Epithelial cell of proximal tubule (primary cell): ENCODE data around the gene ZNF408. TPM values are rescaled to one million over a fixed set of nuclear protein-coding genes. Genes with fewer than 3 reads are reported as not detected.

Experiments
- DNase-seq: peaks from one replicate; pipeline ENCODE4 v3.0.0-alpha.2; 2011; ENCODE audit warnings: low read depth
- H3K4me3 ChIP-seq: 2 replicates; pipeline ENCODE4 v1.5.1; 2011; ENCODE audit warnings: low read depth, mild to moderate bottlenecking, low read length
- total RNA-seq: library from RNA; depleted of rRNA; stranded (reverse); fragments of >200 nt; gene quantifications from 2 replicates; pipeline ENCODE4 v1.2.3, GENCODE V29; 2015
- TF ChIP-seq, protein P1 (sequence below): conservative IDR thresholded peaks from 2 replicates; pipeline ENCODE4 v1.5.1; 2012; ENCODE audit warnings: low read depth, mild to moderate bottlenecking, low read length

Gene ZNF408
- total RNA-seq, 1 donor from 2014 or later: 12.5 TPM

DNA sequence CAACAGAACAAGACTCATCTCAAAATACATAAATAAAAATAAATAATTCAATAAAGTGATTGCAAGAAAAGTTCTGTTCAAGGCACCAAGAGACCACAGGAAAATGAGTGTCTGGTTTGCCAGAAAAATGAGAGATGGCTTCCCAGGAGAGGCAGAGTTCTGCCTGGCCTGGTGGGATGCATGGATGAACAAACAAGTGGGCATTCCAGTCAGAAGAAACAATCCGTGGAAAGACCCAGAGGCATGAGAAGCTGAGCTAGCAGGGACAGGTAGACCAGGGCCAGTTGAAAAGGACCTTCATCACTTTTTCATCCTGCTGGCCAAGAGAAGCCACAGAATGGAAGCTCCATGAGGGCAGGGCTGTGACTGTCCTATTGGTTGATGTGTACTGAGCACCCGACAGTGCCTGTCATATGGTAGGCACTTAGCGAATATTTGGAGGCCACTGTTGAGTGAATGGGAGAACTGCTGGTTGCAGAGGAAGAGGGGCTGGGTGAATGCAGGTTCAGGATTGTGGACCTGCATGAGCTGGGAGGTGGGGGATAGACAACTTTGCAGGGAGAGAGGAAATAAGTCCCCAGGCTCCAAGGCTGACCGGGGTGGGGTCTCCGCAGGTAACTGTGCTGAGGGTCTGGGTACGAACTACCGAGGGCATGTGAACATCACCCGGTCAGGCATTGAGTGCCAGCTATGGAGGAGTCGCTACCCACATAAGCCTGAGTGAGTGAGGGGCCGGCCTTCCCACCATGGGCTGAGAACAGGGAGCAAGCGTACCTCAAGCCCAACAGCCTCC, 21.9 kb downstream of the ZNF408 start:
- DNase-seq: no peak
- H3K4me3 ChIP-seq: no peak overlapping the region
- TF ChIP-seq, protein P1, sequence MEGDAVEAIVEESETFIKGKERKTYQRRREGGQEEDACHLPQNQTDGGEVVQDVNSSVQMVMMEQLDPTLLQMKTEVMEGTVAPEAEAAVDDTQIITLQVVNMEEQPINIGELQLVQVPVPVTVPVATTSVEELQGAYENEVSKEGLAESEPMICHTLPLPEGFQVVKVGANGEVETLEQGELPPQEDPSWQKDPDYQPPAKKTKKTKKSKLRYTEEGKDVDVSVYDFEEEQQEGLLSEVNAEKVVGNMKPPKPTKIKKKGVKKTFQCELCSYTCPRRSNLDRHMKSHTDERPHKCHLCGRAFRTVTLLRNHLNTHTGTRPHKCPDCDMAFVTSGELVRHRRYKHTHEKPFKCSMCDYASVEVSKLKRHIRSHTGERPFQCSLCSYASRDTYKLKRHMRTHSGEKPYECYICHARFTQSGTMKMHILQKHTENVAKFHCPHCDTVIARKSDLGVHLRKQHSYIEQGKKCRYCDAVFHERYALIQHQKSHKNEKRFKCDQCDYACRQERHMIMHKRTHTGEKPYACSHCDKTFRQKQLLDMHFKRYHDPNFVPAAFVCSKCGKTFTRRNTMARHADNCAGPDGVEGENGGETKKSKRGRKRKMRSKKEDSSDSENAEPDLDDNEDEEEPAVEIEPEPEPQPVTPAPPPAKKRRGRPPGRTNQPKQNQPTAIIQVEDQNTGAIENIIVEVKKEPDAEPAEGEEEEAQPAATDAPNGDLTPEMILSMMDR: no peak

DNA sequence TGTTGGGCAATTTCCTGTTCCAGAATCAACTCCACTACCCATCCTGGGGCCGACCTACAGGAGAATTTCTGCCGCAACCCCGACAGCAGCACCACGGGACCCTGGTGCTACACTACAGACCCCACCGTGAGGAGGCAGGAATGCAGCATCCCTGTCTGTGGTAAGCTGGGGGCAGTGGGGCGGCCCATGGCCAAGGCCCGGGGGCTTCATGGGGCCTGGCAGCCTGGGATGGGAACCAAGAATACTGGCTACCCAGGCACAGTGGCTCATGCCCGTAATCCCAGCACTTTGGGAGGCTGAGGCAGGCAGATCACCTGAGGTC, 22.5 kb downstream of the ZNF408 start:
- DNase-seq: no peak
- TF ChIP-seq, protein P1: no peak
- no peak overlapping the region for H3K4me3 ChIP-seq

DNA sequence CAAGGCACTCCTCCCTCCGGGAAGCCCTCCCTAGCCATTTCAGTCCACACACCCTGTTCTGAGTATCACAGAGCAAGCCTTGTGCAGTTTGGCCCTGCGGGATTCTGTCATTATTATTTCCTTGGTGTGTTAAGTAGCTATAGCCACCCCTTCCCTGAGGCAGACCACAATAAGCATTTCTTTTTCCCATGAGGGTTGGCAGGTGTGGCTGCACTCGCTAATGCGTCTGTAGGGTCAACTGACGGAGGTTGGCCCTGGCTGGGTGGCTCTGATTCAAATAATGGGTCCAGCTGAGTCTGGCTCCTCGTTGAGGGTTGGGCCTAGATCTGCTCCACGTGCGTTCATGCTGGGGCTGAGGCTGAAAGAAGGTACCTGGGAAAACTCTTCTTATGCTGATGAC, 23.3 kb downstream of the ZNF408 start:
- DNase-seq: no peak
- no peak overlapping the region for H3K4me3 ChIP-seq
- TF ChIP-seq, protein P1: no peak

DNA sequence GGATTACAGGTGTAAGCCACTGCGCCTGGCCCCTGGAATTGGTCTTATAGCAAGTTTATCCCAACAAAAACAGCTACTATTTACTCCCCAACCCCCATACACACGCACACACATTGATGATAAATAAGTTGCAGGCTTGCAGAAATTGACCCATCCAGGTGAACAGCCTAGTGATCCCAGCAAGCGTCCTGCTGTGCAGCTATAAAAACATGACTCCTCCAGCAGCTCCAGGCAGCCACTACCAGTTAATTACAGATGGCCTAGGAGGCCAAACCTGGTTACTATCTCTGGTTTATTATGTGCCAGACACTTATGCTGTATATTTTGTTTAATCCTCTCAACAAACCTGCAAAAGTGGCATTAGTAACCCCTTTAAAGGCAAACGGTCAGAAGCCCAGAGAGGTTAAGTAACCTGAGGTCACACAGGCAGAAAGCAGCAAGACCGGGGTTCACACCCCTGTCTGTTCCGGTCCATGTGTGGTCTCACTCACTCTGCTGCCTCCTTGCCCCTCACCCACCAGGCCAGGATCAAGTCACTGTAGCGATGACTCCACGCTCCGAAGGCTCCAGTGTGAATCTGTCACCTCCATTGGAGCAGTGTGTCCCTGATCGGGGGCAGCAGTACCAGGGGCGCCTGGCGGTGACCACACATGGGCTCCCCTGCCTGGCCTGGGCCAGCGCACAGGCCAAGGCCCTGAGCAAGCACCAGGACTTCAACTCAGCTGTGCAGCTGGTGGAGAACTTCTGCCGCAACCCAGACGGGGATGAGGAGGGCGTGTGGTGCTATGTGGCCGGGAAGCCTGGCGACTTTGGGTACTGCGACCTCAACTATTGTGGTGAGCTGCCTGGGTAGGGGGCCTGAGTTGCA, 24.7 kb downstream of the ZNF408 start:
- H3K4me3 ChIP-seq: no peak overlapping the region
- TF ChIP-seq, protein P1: no peak
- DNase-seq: no peak

DNA sequence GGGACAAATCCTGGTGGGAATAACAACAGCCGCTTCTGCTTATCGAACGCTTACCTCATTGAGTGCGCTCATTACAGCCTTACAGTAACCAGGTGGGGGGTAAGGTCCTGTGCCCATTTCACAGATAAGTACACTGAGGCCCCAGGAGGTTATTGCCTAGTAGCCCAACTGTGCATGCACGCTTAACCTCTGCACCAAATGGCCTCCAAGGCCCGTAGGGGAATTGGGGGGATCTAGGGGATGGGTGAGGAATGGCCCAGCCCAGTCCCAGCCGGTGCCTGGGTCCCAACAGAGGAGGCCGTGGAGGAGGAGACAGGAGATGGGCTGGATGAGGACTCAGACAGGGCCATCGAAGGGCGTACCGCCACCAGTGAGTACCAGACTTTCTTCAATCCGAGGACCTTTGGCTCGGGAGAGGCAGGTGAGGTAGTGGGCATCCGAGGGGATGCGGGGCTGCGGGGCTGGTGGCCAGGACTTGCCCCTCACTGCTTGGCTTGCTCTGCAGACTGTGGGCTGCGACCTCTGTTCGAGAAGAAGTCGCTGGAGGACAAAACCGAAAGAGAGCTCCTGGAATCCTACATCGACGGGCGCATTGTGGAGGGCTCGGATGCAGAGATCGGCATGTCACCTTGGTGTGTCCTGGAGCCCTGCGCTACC, 25.5 kb downstream of the ZNF408 start:
- TF ChIP-seq, protein P1: no peak
- H3K4me3 ChIP-seq: no peak overlapping the region
- no peak for DNase-seq

DNA sequence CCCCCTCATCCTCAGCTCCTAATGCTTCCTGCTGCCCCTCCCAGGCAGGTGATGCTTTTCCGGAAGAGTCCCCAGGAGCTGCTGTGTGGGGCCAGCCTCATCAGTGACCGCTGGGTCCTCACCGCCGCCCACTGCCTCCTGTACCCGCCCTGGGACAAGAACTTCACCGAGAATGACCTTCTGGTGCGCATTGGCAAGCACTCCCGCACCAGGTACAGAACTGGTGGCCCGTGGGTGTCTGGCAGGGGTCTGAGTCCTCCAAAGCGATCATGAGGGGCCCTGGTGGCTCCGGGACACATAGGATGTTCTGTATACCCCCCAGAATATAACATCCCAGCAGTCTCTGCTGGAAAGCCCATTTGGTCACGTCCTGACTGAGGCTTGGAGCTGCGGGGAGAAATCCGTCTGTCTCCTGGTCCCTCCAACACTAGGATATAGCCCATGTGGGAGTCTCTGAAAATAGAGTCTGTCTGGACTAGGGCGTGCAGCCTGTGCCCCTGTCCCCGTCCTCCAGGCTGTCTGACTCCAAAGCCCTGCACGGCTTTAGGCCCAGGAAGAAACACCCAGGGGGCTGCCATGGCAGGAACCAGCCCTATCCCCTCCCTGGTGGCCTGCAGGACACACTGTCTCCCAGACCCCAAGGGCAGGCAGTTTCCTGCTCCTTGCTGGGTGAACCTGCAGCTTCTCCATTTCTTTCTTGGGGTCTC, 27.3 kb downstream of the ZNF408 start:
- H3K4me3 ChIP-seq: no peak overlapping the region
- TF ChIP-seq, protein P1: no peak

More for the DNA sequence above, 27.3 kb downstream of the ZNF408 start:
- no peak for DNase-seq
